Activated CD4-positive, alpha-beta T cell treated with anti-CD3 and anti-CD28 coated beads, Interleukin-2, amount 50 U/mL, for 48 hours (primary cell): ENCODE measurements around the gene PDCL3.

Source experiments
- DNase-seq, 2 experiments: peaks; one replicate each; pipeline ENCODE4 v3.0.0-alpha.2; 2020

PDCL3 gene

GRCh38 chr2:100563407-100564247 is 834 bp downstream of the PDCL3 start:
- DNase-seq = no peak

- no peak for DNase-seq
These were observed 6.2 kb downstream of the PDCL3 start for GRCh38 chr2:100568989-100569388.

GRCh38 chr2:100571668-100572067 is 8.9 kb downstream of the PDCL3 start:
- no peak for DNase-seq

GRCh38 chr2:100577777-100578176 is 15.0 kb downstream of the PDCL3 start:
- DNase-seq = no peak

- peak; percentile 21 to 43 for DNase-seq
These were observed 17.8 kb downstream of the PDCL3 start for GRCh38 chr2:100580367-100581276.

GRCh38 chr2:100581277-100581612 is 18.5 kb downstream of the PDCL3 start:
- no peak for DNase-seq

GRCh38 chr2:100584816-100585215 is 22.0 kb downstream of the PDCL3 start:
- no peak for DNase-seq

GRCh38 chr2:100588071-100588786 is 25.4 kb downstream of the PDCL3 start:
- no peak for DNase-seq

GRCh38 chr2:100589527-100589926 is 26.7 kb downstream of the PDCL3 start:
- DNase-seq = no peak

GRCh38 chr2:100592226-100592625 is 29.4 kb downstream of the PDCL3 start:
- no peak for DNase-seq

GRCh38 chr2:100596465-100596864 is 33.7 kb downstream of the PDCL3 start:
- DNase-seq = no peak

- no peak for DNase-seq
These were observed 36.8 kb downstream of the PDCL3 start for GRCh38 chr2:100599566-100599965.

GRCh38 chr2:100601661-100602060 is 38.9 kb downstream of the PDCL3 start:
- no peak for DNase-seq

GRCh38 chr2:100603414-100603813 is 40.6 kb downstream of the PDCL3 start:
- DNase-seq = no peak

- DNase-seq = no peak
These were observed 41.3 kb downstream of the PDCL3 start for GRCh38 chr2:100603948-100604633.

GRCh38 chr2:100606332-100606725 is 43.5 kb downstream of the PDCL3 start:
- DNase-seq = no peak

GRCh38 chr2:100606726-100607343 is 44.0 kb downstream of the PDCL3 start:
- peak; percentile 26 to 39 for DNase-seq

GRCh38 chr2:100610381-100610831 is 47.6 kb downstream of the PDCL3 start:
- DNase-seq = peak; percentile 73 to 80

GRCh38 chr2:100611079-100612029 is 48.6 kb downstream of the PDCL3 start:
- DNase-seq = no peak

- no peak for DNase-seq
These were observed 49.7 kb downstream of the PDCL3 start for GRCh38 chr2:100612388-100613000.
